Hepatocyte (in vitro differentiated cells): ENCODE results near the gene FSTL1.

ENCODE experiments used
- EZH2 ChIP-seq: fragments of 200-600 bp; sonication (generic); IDR thresholded peaks from 2 replicates; pipeline ENCODE4 v1.6.1; 2016; ENCODE audit warnings: antibody characterized with exemption, mild to moderate bottlenecking, borderline replicate concordance
- TF ChIP-seq, protein P1 (sequence below): fragments of 200-600 bp; sonication (generic); IDR thresholded peaks from 2 replicates; pipeline ENCODE4 v1.5.1; 2016; ENCODE audit warnings: antibody characterized with exemption, mild to moderate bottlenecking; ENCODE audit not compliant: poor library complexity

DNA sequence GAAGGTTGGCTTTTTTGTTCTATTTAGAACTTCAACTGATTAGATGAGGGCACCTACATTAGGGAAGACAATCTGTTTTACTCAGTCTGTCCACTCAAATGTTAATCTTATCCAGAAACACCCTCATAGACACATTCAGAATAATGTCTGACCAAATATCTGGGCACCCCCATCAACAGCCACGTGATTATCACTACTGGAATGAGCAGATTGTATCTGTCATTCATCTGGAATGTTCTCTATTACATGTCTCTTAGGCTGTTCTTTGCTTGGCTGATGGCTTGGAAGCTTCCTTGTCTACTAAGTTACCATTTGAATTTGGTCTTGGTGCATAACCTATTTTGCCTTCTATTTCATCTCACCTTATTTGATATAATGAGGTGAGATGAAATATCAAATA, 86.0 kb downstream of the FSTL1 start:
- TF ChIP-seq, protein P1, sequence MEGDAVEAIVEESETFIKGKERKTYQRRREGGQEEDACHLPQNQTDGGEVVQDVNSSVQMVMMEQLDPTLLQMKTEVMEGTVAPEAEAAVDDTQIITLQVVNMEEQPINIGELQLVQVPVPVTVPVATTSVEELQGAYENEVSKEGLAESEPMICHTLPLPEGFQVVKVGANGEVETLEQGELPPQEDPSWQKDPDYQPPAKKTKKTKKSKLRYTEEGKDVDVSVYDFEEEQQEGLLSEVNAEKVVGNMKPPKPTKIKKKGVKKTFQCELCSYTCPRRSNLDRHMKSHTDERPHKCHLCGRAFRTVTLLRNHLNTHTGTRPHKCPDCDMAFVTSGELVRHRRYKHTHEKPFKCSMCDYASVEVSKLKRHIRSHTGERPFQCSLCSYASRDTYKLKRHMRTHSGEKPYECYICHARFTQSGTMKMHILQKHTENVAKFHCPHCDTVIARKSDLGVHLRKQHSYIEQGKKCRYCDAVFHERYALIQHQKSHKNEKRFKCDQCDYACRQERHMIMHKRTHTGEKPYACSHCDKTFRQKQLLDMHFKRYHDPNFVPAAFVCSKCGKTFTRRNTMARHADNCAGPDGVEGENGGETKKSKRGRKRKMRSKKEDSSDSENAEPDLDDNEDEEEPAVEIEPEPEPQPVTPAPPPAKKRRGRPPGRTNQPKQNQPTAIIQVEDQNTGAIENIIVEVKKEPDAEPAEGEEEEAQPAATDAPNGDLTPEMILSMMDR, result no peak
- no peak for TF ChIP-seq EZH2
